Measurements from ENCODE around the gene FRAS1.

The FRAS1 gene

GRCh38 chr4:78581618-78582017, 524.5 kb downstream of the FRAS1 start:
- DNase-seq (ENCODE audit: low read depth in 2 of 2): no peak

- no peak for DNase-seq (ENCODE audit: low read depth in 2 of 2)
These were observed 527.9 kb downstream of the FRAS1 start for GRCh38 chr4:78584863-78585547.

- no peak for DNase-seq (ENCODE audit: low read depth in 2 of 2)
These were observed 528.5 kb downstream of the FRAS1 start for GRCh38 chr4:78585633-78586032.

GRCh38 chr4:78588894-78589545, 531.9 kb downstream of the FRAS1 start:
- DNase-seq (ENCODE audit: low read depth in 2 of 2): no peak

- DNase-seq (ENCODE audit: low read depth in 2 of 2): no peak
These were observed 534.3 kb downstream of the FRAS1 start for GRCh38 chr4:78591404-78591803.

- no peak for DNase-seq (ENCODE audit: low read depth in 2 of 2)
These were observed 535.1 kb downstream of the FRAS1 start for GRCh38 chr4:78592088-78592783.

Data from stimulated activated CD8-positive, alpha-beta memory T cell treated with anti-CD3 and anti-CD28 coated beads, Interleukin-7, amount 100 ng/mL, for 4 hours (primary cell).